Ishikawa (cell line): Measurements from ENCODE around the gene ZNF799.

Experiments used
- CEBPB ChIP-seq: IDR thresholded peaks from 2 replicates; pipeline ENCODE4 v1.6.1; 2012
- CREB1 ChIP-seq: IDR thresholded peaks from 2 replicates; pipeline ENCODE4 v1.6.1; 2012; ENCODE audit warnings: low read depth
- EGR1 ChIP-seq: IDR thresholded peaks from 2 replicates; pipeline ENCODE4 v1.6.1; 2012
- EP300 ChIP-seq: IDR thresholded peaks from 2 replicates; pipeline ENCODE4 v1.6.1; 2012; ENCODE audit warnings: borderline replicate concordance
- FOXM1 ChIP-seq: IDR thresholded peaks from 2 replicates; pipeline ENCODE4 v1.6.1; 2012; ENCODE audit warnings: low read depth, borderline replicate concordance
- MAX ChIP-seq: IDR thresholded peaks from 2 replicates; pipeline ENCODE4 v1.6.1; 2012
- RAD21 ChIP-seq: IDR thresholded peaks from 2 replicates; pipeline ENCODE4 v1.6.1; 2012; ENCODE audit warnings: low read depth
- REST ChIP-seq: IDR thresholded peaks from 2 replicates; pipeline ENCODE4 v1.6.1; 2012; ENCODE audit warnings: low read depth, mild to moderate bottlenecking
- TAF1 ChIP-seq: IDR thresholded peaks from 2 replicates; pipeline ENCODE4 v1.6.1; 2012; ENCODE audit warnings: low read depth, mild to moderate bottlenecking
- TCF12 ChIP-seq: IDR thresholded peaks from 2 replicates; pipeline ENCODE4 v1.6.1; 2012; ENCODE audit warnings: low read depth
- TEAD4 ChIP-seq: IDR thresholded peaks from 2 replicates; pipeline ENCODE4 v1.6.1; 2012
- USF1 ChIP-seq: IDR thresholded peaks from 2 replicates; pipeline ENCODE4 v1.6.1; 2012
- YY1 ChIP-seq: IDR thresholded peaks from 2 replicates; pipeline ENCODE4 v1.6.1; 2012; ENCODE audit warnings: low read depth
- ZBTB7A ChIP-seq: IDR thresholded peaks from 2 replicates; pipeline ENCODE4 v1.6.1; 2012; ENCODE audit warnings: low read depth

- TF ChIP-seq ZBTB7A, result no peak
- no peak for TF ChIP-seq TEAD4
- no peak for TF ChIP-seq MAX
- no peak for TF ChIP-seq TAF1
- TF ChIP-seq REST, result no peak
- no peak for TF ChIP-seq CEBPB
- TF ChIP-seq CREB1, result no peak
- TF ChIP-seq FOXM1, result no peak
- no peak for TF ChIP-seq YY1
- TF ChIP-seq EP300, result no peak
- TF ChIP-seq RAD21, result no peak
- TF ChIP-seq USF1, result no peak
- TF ChIP-seq EGR1, result no peak
- TF ChIP-seq TCF12, result no peak
These were observed 50.7 kb downstream of the ZNF799 start for GRCh38 chr19:12350185-12350889.
